H1 (cell line): ENCODE data around the gene TDRD9. TPM values are rescaled to one million over a fixed set of nuclear protein-coding genes. Genes with fewer than 3 reads are reported as not detected.
A peak's percentile ranks its signal among the peaks of the same experiment; 100 is the strongest.

ENCODE experiments used
- CTCF ChIA-PET: fragments of 300-600 bp; sonication (Branson Sonifier 250); formaldehyde crosslinking; loops from one replicate; lab custom pipeline; 2021; ENCODE audit not compliant: partially characterized antibody; lab: Charles Lee
- POLR2A ChIA-PET: fragments of 300-600 bp; sonication (Branson Sonifier 250); formaldehyde crosslinking; loops from one replicate; lab custom pipeline; 2021; ENCODE audit warnings: inconsistent platforms; ENCODE audit not compliant: partially characterized antibody; lab: Charles Lee
- DNase-seq, 2 experiments: peaks; one replicate each; pipeline versions ENCODE4 v3.0.0 to v3.0.0-alpha.2; 2010 to 2022; ENCODE audit warnings: low spot score in 2 of 2, low read depth in 1 of 2, mixed read lengths in 1 of 2
- FAIRE-seq: peaks from 2 replicates; lab custom pipeline; 2011; peaks lifted over from hg19 to GRCh38; lab: Jason Lieb, UNC
- H2AFZ ChIP-seq: 2 replicates; pipeline ENCODE4 v1.8.1; 2012; ENCODE audit warnings: low read length, inconsistent platforms
- H2AK5ac ChIP-seq: 2 replicates; pipeline ENCODE4 v1.6.1; 2013; ENCODE audit warnings: low read depth, low read length
- H2BK120ac ChIP-seq: replicated peaks from 2 replicates; pipeline ENCODE3; 2013; ENCODE audit warnings: low read depth, low read length, inconsistent platforms
- H2BK12ac ChIP-seq: 2 replicates; pipeline ENCODE4 v1.6.1; 2013; ENCODE audit warnings: low read depth, low read length
- H2BK15ac ChIP-seq: 2 replicates; pipeline ENCODE4 v1.6.1; 2013; ENCODE audit warnings: low read length
- H2BK20ac ChIP-seq: 2 replicates; pipeline ENCODE4 v1.6.1; 2013; ENCODE audit warnings: low read length
- H2BK5ac ChIP-seq: 2 replicates; pipeline ENCODE4 v1.6.1; 2013; ENCODE audit warnings: low read depth, low read length
- H3K14ac ChIP-seq: 2 replicates; pipeline ENCODE4 v1.6.1; 2013; ENCODE audit warnings: inconsistent platforms; ENCODE audit not compliant: insufficient read length
- H3K18ac ChIP-seq: 2 replicates; pipeline ENCODE4 v1.6.1; 2013; ENCODE audit warnings: low read length; ENCODE audit errors: extremely low read depth
- H3K23ac ChIP-seq: 2 replicates; pipeline ENCODE4 v1.6.1; 2013; ENCODE audit warnings: inconsistent platforms; ENCODE audit not compliant: insufficient read length
- H3K23me2 ChIP-seq: 2 replicates; pipeline ENCODE4 v1.6.1; 2013; ENCODE audit warnings: low read depth, low read length
- H3K27ac ChIP-seq: 2 replicates; pipeline ENCODE4 v1.6.1; 2011; ENCODE audit warnings: low read depth, low read length, inconsistent platforms
- H3K27me3 ChIP-seq, 4 experiments: replicated peaks in 1 of 4; 1 replicate in 1 of 4; 2 replicates in 3 of 4; pipeline versions ENCODE4 v1.6.1 to v1.8.1; 2011 to 2013; ENCODE audit warnings: low read length in 3 of 4, mild to moderate bottlenecking in 3 of 4, inconsistent platforms in 2 of 4, mixed read lengths in 2 of 4, moderate library complexity in 1 of 4; ENCODE audit not compliant: control insufficient read depth in 3 of 4, insufficient read depth in 3 of 4; ENCODE audit errors: extremely low read depth in 1 of 4
- H3K36me3 ChIP-seq, 4 experiments: 2 replicates each; pipeline versions ENCODE4 v1.6.1 to v1.8.1; 2011 to 2013; ENCODE audit warnings: mild to moderate bottlenecking in 4 of 4, low read length in 3 of 4, moderate library complexity in 2 of 4, control low read depth in 1 of 4, inconsistent platforms in 1 of 4; ENCODE audit not compliant: insufficient read depth in 4 of 4, control insufficient read depth in 2 of 4
- H3K4ac ChIP-seq: replicated peaks from 2 replicates; pipeline ENCODE3; 2013; ENCODE audit warnings: low read length, low read depth, mixed read lengths, inconsistent platforms; ENCODE audit not compliant: insufficient read length
- H3K4me1 ChIP-seq, 4 experiments: replicated peaks in 1 of 4; 1 replicate in 1 of 4; 2 replicates in 3 of 4; pipeline versions ENCODE4 v1.6.1 to v1.8.1; 2011 to 2013; ENCODE audit warnings: low read length in 3 of 4, inconsistent platforms in 2 of 4, mixed read lengths in 1 of 4; ENCODE audit not compliant: insufficient read depth in 4 of 4, control insufficient read depth in 3 of 4
- H3K4me2 ChIP-seq, 2 experiments: 2 replicates each; pipeline versions ENCODE4 v1.6.1 to v1.8.1; 2011 to 2013; ENCODE audit warnings: low read depth in 2 of 2, low read length in 2 of 2, control low read depth in 1 of 2, inconsistent platforms in 1 of 2, mild to moderate bottlenecking in 1 of 2; ENCODE audit not compliant: insufficient read depth in 1 of 2
- H3K4me3 ChIP-seq, 4 experiments: fragments of 200-600, 300-600 bp in 1 of 4; sonication (generic), shearing (Covaris generic), sonication (Bioruptor Twin) in 1 of 4; 2 replicates each; pipeline versions ENCODE4 v1.5.1 to v1.8.1; 2011 to 2016; ENCODE audit warnings: low read length in 4 of 4, low read depth in 3 of 4, control low read depth in 2 of 4, inconsistent platforms in 2 of 4, mild to moderate bottlenecking in 2 of 4, mixed read lengths in 1 of 4, moderate library complexity in 1 of 4; ENCODE audit not compliant: insufficient read depth in 2 of 4; ENCODE audit errors: extremely low read depth in 1 of 4
- H3K56ac ChIP-seq: replicated peaks from 2 replicates; pipeline ENCODE3; 2013; ENCODE audit warnings: low read depth, mild to moderate bottlenecking, mixed read lengths, low read length, inconsistent platforms; ENCODE audit not compliant: insufficient read length
- H3K79me1 ChIP-seq: 2 replicates; pipeline ENCODE4 v1.6.1; 2013; ENCODE audit warnings: low read depth, low read length, control low read depth
- H3K79me2 ChIP-seq, 2 experiments: 2 replicates each; pipeline versions ENCODE4 v1.6.1 to v1.8.1; 2012 to 2013; ENCODE audit warnings: low read length in 2 of 2, mild to moderate bottlenecking in 2 of 2, inconsistent platforms in 1 of 2; ENCODE audit not compliant: insufficient read depth in 2 of 2, control insufficient read depth in 1 of 2
- H3K9ac ChIP-seq, 4 experiments: replicated peaks in 1 of 4; 1 replicate in 1 of 4; 2 replicates in 3 of 4; pipeline versions ENCODE4 v1.6.1 to v1.8.1; 2011 to 2013; ENCODE audit warnings: low read depth in 3 of 4, low read length in 3 of 4, control low read depth in 2 of 4, mild to moderate bottlenecking in 2 of 4, moderate library complexity in 2 of 4, inconsistent platforms in 1 of 4; ENCODE audit errors: extremely low read depth in 1 of 4
- H3K9me3 ChIP-seq, 2 experiments: 2 replicates each; pipeline versions ENCODE4 v1.6.1 to v1.8.1; 2012 to 2013; ENCODE audit warnings: mild to moderate bottlenecking in 2 of 2, moderate library complexity in 2 of 2, control low read depth in 1 of 2, inconsistent platforms in 1 of 2, low read depth in 1 of 2, low read length in 1 of 2, mixed read lengths in 1 of 2; ENCODE audit not compliant: insufficient read depth in 2 of 2
- H4K20me1 ChIP-seq, 2 experiments: replicated peaks in 1 of 2; 2 replicates each; pipeline versions ENCODE3 to v1.8.1; 2011 to 2013; ENCODE audit warnings: inconsistent platforms in 2 of 2, low read length in 2 of 2, mild to moderate bottlenecking in 1 of 2; ENCODE audit not compliant: insufficient read depth in 2 of 2, control insufficient read depth in 1 of 2
- H4K5ac ChIP-seq: 2 replicates; pipeline ENCODE4 v1.6.1; 2013; ENCODE audit warnings: low read length, low read depth, mixed read lengths, inconsistent platforms; ENCODE audit not compliant: insufficient read length
- H4K8ac ChIP-seq: 2 replicates; pipeline ENCODE4 v1.8.0; 2013; ENCODE audit warnings: mild to moderate bottlenecking, moderate library complexity, low read length, inconsistent platforms; ENCODE audit not compliant: insufficient read depth; ENCODE audit errors: extremely low read depth
- H4K91ac ChIP-seq: replicated peaks from 2 replicates; pipeline ENCODE3; 2013; ENCODE audit warnings: low read length, mixed read lengths, inconsistent platforms; ENCODE audit not compliant: insufficient read length
- BACH1 ChIP-seq: IDR thresholded peaks from 2 replicates; pipeline ENCODE4 v1.6.1; 2012; ENCODE audit warnings: low read length, improper control_type of control experiment
- BCL11A ChIP-seq, 2 experiments: IDR thresholded peaks; one replicate each; pipeline ENCODE4 v1.6.1; 2011; ENCODE audit warnings: low read depth in 2 of 2, low read length in 2 of 2, mild to moderate bottlenecking in 2 of 2
- WGBS, 2 experiments: shearing (Covaris generic) in 1 of 2; methylation state at CpG; one replicate each; pipeline versions ENCODE4 v1.1.6 to v1.1.7; 2013 to 2015; ENCODE audit warnings: low lambda C conversion rate in 2 of 2, mixed read lengths in 2 of 2, inconsistent platforms in 1 of 2, low coverage in 1 of 2, missing lambda C conversion rate in 1 of 2; ENCODE audit not compliant: insufficient replicate concordance in 2 of 2, insufficient coverage in 1 of 2, insufficient read length in 1 of 2; ENCODE audit errors: extremely low coverage in 1 of 2, missing lambda C conversion rate in 1 of 2; 5-methylcytosine and 5-hydroxymethylcytosine counted together
- polyA plus RNA-seq, 7 experiments: library from polyadenylated mRNA; depleted of rRNA in 3 of 7; stranded (reverse) in 5 of 7; unstranded in 2 of 7; fragments of >200 nt in 5 of 7; fragments of 200-250 nt in 2 of 7; gene quantifications; 1 replicate in 5 of 7; 2 replicates in 1 of 7; 4 replicates in 1 of 7; pipeline versions ENCODE4 v1.2.1 to v1.2.3, GENCODE V29; 2011 to 2013; ENCODE audit warnings: missing spikeins in 2 of 7, mixed read lengths in 2 of 7
- total RNA-seq: library from RNA; stranded (reverse); fragmentation: NEBNext Ultra II Directional; extraction: Animal tissue kit (Norgen Biotek cat#: 25700); gene quantifications from 2 replicates; pipeline ENCODE4 v1.2.1, GENCODE V29; 2021

TDRD9 gene
- total and polyA plus RNA-seq, 2 of the 8 experiments (the other 6 are each of a cell fraction or from before 2014, with no cell fraction given), result not detected

GRCh38 chr14:104090071-104090748 lies 162.0 kb downstream of the TDRD9 start:
- CTCF ChIA-PET, result interaction anchor here (4.6 kb wide), 1 partner anchor 13 kb away, joined by 43 read pairs; no protein-coding TSS in a partner anchor
- H3K56ac ChIP-seq, result no peak overlapping the region
- H2BK12ac ChIP-seq, result no peak overlapping the region
- no peak overlapping the region for H2BK15ac ChIP-seq
- H3K79me1 ChIP-seq, result no peaks in the 10 kb centered on the region
- H3K18ac ChIP-seq, result no peak overlapping the region
- WGBS, 2 experiments, result 85% methylated on average over 18 of the region's 20 CpGs; no CpG with 5 or more reads in 1 of the 2 experiments
- H3K4me1 ChIP-seq, result peaks cover 0 to 7% (median 4%) of the 10 kb centered on the region in 4 experiments; a peak in 3 of 7 replicates
- H3K4me2 ChIP-seq, result no peak overlapping the region
- POLR2A ChIA-PET, result no interaction called here
- no peak overlapping the region for H2AFZ ChIP-seq
- H3K9me3 ChIP-seq, result no peaks in the 10 kb centered on the region; a peak in 1 of 4 replicates
- no peak overlapping the region for H3K4ac ChIP-seq
- H2BK5ac ChIP-seq, result no peak overlapping the region
- H4K91ac ChIP-seq, result no peak overlapping the region
- H4K20me1 ChIP-seq, result peaks cover 0 to 1% of the 10 kb centered on the region in 2 experiments
- H3K27me3 ChIP-seq, result peaks cover 0 to 2% (median 0%) of the 10 kb centered on the region in 4 experiments; a peak in 1 of 7 replicates
- no peak overlapping the region for H3K9ac ChIP-seq
- no peak overlapping the region for H4K5ac ChIP-seq
- no peaks in the 10 kb centered on the region for H3K79me2 ChIP-seq
- no peak overlapping the region for H2BK120ac ChIP-seq
- H4K8ac ChIP-seq, result no peak overlapping the region
- no peak overlapping the region for H3K4me3 ChIP-seq
- no peaks in the 10 kb centered on the region for H3K23me2 ChIP-seq
- H2AK5ac ChIP-seq, result no peak overlapping the region
- H3K36me3 ChIP-seq, result no peaks in the 10 kb centered on the region
- no peak overlapping the region for H3K27ac ChIP-seq
- H3K14ac ChIP-seq, result no peak overlapping the region
- H2BK20ac ChIP-seq, result no peak overlapping the region
- no peak for TF ChIP-seq BACH1
- TF ChIP-seq BCL11A (IDR thresholded peaks at IDR 0.05; ENCODE audit: low read depth in 2 of 2, low read length in 2 of 2), result no peak
- no peak overlapping the region for H3K23ac ChIP-seq
- DNase-seq (peak in 1 of 2 experiments; percentile 36), FAIRE-seq (no peak)
